ENCODE results near the gene CCL20. TPM values are rescaled to one million over a fixed set of nuclear protein-coding genes. Genes with fewer than 3 reads are reported as not detected.

CCL20 gene
- total and polyA plus RNA-seq, 2 of the 8 experiments (the other 6 are each of a cell fraction or from before 2014, with no cell fraction given), result not detected

DNA sequence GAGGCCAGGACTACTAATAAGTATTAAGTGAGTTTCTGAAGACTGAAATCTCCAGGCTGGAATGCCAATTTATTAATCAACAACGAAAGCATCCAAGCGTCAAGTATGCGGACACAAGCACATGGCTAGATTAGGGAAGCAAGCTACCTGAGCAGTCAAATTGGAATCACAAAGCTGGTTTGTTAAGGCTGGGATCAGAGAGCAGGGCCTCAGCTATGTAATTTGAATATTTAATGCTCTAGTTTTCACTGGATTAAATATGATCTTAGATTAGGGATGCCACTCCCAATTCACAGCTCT is 5.7 kb downstream of the CCL20 start:
- Histone ChIP-seq H3K79me2 (ENCODE audit: control insufficient read depth in 1 of 2, insufficient read depth in 2 of 2, low read length in 2 of 2) (no peaks in the 10 kb centered on the region), H4K20me1 (replicated peaks in 1 of 2; ENCODE audit: control insufficient read depth in 1 of 2, insufficient read depth in 2 of 2, low read length in 2 of 2) (peaks cover 0 to 2% of the 10 kb centered on the region in 2 experiments), H3K4ac (replicated peaks; ENCODE audit: insufficient read length, low read depth, low read length) (no peak overlapping the region), H3K4me3 (ENCODE audit: extremely low read depth in 1 of 4, insufficient read depth in 2 of 4, low read depth in 3 of 4, low read length in 4 of 4) (no peak overlapping the region), H2BK5ac (ENCODE audit: low read depth, low read length) (no peak overlapping the region), H2AK5ac (ENCODE audit: low read depth, low read length) (no peak overlapping the region), H3K56ac (replicated peaks; ENCODE audit: insufficient read length, low read depth, low read length) (no peak overlapping the region), H2BK15ac (ENCODE audit: low read length) (no peak overlapping the region), H3K27me3 (replicated peaks in 1 of 4; ENCODE audit: control insufficient read depth in 3 of 4, extremely low read depth in 1 of 4, insufficient read depth in 3 of 4, low read length in 3 of 4) (no peaks in the 10 kb centered on the region; a peak in 1 of 7 replicates), H4K5ac (ENCODE audit: insufficient read length, low read depth, low read length) (no peak overlapping the region), H3K18ac (ENCODE audit: extremely low read depth, low read length) (no peak overlapping the region), H3K4me1 (replicated peaks in 1 of 4; ENCODE audit: control insufficient read depth in 3 of 4, insufficient read depth in 4 of 4, low read length in 3 of 4) (peaks cover 0 to 4% (median 0%) of the 10 kb centered on the region in 4 experiments; a peak in 3 of 7 replicates), H3K27ac (ENCODE audit: low read depth, low read length) (no peak overlapping the region), H4K91ac (replicated peaks; ENCODE audit: insufficient read length, low read length) (no peak overlapping the region), H3K79me1 (ENCODE audit: low read depth, low read length) (no peaks in the 10 kb centered on the region), H3K36me3 (ENCODE audit: control insufficient read depth in 2 of 4, insufficient read depth in 4 of 4, low read length in 3 of 4) (no peaks in the 10 kb centered on the region), H2BK12ac (ENCODE audit: low read depth, low read length) (no peak overlapping the region), H2AFZ (ENCODE audit: low read length) (no peak overlapping the region), H3K4me2 (ENCODE audit: insufficient read depth in 1 of 2, low read depth in 2 of 2, low read length in 2 of 2) (no peak overlapping the region), H3K23me2 (ENCODE audit: low read depth, low read length) (no peaks in the 10 kb centered on the region), H3K9ac (replicated peaks in 1 of 4; ENCODE audit: extremely low read depth in 1 of 4, low read depth in 3 of 4, low read length in 3 of 4) (no peak overlapping the region), H3K23ac (ENCODE audit: insufficient read length) (no peak overlapping the region), H3K14ac (ENCODE audit: insufficient read length) (no peak overlapping the region), H3K9me3 (ENCODE audit: insufficient read depth in 2 of 2, low read depth in 1 of 2, low read length in 1 of 2) (no peaks in the 10 kb centered on the region), H2BK120ac (replicated peaks; ENCODE audit: low read depth, low read length) (no peak overlapping the region), H4K8ac (ENCODE audit: extremely low read depth, insufficient read depth, low read length) (no peak overlapping the region), H2BK20ac (ENCODE audit: low read length) (no peak overlapping the region)
- FAIRE-seq (no peak), DNase-seq (ENCODE audit: low read depth in 1 of 2, low spot score in 2 of 2) (no peak)
- ChIA-PET POLR2A (ENCODE audit: partially characterized antibody) (no interaction called here), CTCF (ENCODE audit: partially characterized antibody) (interaction anchor here (1.0 to 2.0 kb wide), 5 partner anchors 9 to 786 kb away, joined by 3 to 15 read pairs (median 5); no protein-coding TSS in a partner anchor)
- TF ChIP-seq CBX5 (IDR thresholded peaks at IDR 0.05; ENCODE audit: low read depth, low read length) (no peak), SP4 (IDR thresholded peaks at IDR 0.05; ENCODE audit: low read length) (no peak), SAP30 (IDR thresholded peaks at IDR 0.05; ENCODE audit: insufficient read depth, insufficient replicate concordance, low read length) (no peak), CBX8 (IDR thresholded peaks at IDR 0.05; ENCODE audit: borderline replicate concordance, low read depth, low read length) (no peak), POLR2AphosphoS5 (IDR thresholded peaks at IDR 0.05; ENCODE audit: low read depth, low read length) (no peak), GTF2F1 (IDR thresholded peaks at IDR 0.05; ENCODE audit: borderline replicate concordance, low read depth, low read length) (no peak)
- TF ChIP-seq, protein P1, sequence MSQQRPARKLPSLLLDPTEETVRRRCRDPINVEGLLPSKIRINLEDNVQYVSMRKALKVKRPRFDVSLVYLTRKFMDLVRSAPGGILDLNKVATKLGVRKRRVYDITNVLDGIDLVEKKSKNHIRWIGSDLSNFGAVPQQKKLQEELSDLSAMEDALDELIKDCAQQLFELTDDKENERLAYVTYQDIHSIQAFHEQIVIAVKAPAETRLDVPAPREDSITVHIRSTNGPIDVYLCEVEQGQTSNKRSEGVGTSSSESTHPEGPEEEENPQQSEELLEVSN (IDR thresholded peaks at IDR 0.05), result peak; percentile 75
- TF ChIP-seq, protein P2, sequence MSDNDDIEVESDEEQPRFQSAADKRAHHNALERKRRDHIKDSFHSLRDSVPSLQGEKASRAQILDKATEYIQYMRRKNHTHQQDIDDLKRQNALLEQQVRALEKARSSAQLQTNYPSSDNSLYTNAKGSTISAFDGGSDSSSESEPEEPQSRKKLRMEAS (IDR thresholded peaks at IDR 0.05), result peak; percentile 77
- WGBS, 2 experiments (ENCODE audit: extremely low coverage in 1 of 2, insufficient coverage in 1 of 2, insufficient read length in 1 of 2, insufficient replicate concordance in 2 of 2, low coverage in 1 of 2, low lambda C conversion rate in 2 of 2, missing lambda C conversion rate in 1 of 2), result 97% methylated on average over 3 of the region's 3 CpGs; no CpG with 5 or more reads in 1 of the 2 experiments

Data from H1 (cell line).